GM12891 (cell line): ENCODE measurements around the gene BIK.

Source experiments
- PAX5 ChIP-seq: IDR thresholded peaks from 2 replicates; pipeline ENCODE4 v1.6.1; 2011; ENCODE audit warnings: low read length, moderate library complexity, mild to moderate bottlenecking; ENCODE audit not compliant: insufficient read depth, severe bottlenecking
- POLR2A ChIP-seq: IDR thresholded peaks from 2 replicates; pipeline ENCODE4 v1.6.1; 2011; ENCODE audit warnings: low read depth, low read length, control low read depth
- POLR2AphosphoS5 ChIP-seq: IDR thresholded peaks from 2 replicates; pipeline ENCODE4 v1.6.1; 2011; ENCODE audit warnings: low read depth, low read length, control low read depth
- POU2F2 ChIP-seq: IDR thresholded peaks from 2 replicates; pipeline ENCODE4 v1.6.1; 2011; ENCODE audit warnings: low read depth, mild to moderate bottlenecking, control low read depth, low read length, moderate library complexity
- SPI1 ChIP-seq: IDR thresholded peaks from 2 replicates; pipeline ENCODE4 v1.6.1; 2011; ENCODE audit warnings: low read depth, low read length, control low read depth
- TAF1 ChIP-seq: IDR thresholded peaks from 2 replicates; pipeline ENCODE4 v1.6.1; 2011; ENCODE audit warnings: low read depth, low read length, control low read depth

DNA sequence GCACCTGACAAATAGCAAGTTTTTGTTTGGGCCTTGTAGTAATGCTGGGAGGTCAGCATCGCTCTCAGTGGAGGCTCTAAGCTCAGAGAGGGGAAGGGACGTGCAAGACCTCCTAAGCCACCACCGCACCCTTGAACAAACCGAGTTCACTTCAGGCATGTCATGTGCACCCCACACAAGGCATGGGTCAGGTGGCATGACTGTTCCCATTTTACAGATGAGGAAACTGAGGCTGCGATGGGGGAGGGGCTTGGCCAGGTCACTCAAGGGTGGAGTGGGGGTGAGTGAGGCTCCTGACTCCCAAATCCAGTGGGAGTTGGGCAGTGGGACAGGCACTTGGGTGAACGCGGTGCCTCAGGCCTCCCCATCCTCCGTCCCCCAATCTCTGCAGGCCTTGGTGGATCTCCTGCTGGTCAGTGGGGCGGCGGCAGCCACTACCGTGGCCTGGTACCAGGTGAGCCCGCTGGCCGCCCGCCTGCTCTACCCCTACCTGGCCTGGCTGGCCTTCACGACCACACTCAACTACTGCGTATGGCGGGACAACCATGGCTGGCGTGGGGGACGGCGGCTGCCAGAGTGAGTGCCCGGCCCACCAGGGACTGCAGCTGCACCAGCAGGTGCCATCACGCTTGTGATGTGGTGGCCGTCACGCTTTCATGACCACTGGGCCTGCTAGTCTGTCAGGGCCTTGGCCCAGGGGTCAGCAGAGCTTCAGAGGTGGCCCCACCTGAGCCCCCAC is 52.0 kb downstream of the BIK start:
- TF ChIP-seq POLR2A = no peak
- no peak for TF ChIP-seq POLR2AphosphoS5
- TF ChIP-seq TAF1 = no peak
- TF ChIP-seq SPI1 = no peak
- no peak for TF ChIP-seq POU2F2
- TF ChIP-seq PAX5 = no peak
